ENCODE data around the gene SEC14L3.

DNA sequence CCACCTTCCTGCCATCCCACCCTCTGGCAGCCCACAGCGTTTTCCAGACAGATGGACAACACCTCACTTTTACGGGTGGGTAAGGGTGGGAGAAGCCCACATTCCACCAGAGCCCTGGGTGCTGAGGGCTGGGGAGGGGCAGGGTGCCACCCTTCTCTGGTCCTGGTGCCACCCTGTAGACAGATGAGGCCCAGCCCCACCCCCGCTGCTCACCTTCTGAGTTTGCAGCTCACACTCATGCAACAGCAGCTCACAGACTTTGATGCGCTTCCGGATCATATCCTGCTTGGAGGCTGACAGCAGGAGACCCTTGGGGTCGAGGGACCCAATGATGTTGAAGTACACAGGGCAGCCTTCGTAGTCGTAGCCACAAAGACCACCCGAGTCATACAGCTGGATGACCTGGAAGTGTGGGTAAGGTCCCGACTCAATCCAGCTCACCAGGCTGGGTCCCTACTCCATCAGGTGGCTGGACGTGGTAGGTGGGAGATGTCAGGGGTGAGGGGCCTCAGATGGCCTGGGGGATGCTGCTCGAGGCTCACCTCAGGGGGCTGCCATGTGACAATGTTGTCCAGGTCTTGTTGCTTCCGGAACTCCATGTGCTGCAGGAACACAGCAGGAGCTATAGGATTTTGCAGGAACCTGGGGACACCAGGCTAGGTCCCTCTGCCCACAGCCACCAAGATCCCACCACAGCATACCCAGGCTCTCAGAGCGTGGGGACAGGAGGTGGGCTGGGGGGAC, 23.4 kb upstream of the SEC14L3 start:
- TF ChIP-seq, protein P1, sequence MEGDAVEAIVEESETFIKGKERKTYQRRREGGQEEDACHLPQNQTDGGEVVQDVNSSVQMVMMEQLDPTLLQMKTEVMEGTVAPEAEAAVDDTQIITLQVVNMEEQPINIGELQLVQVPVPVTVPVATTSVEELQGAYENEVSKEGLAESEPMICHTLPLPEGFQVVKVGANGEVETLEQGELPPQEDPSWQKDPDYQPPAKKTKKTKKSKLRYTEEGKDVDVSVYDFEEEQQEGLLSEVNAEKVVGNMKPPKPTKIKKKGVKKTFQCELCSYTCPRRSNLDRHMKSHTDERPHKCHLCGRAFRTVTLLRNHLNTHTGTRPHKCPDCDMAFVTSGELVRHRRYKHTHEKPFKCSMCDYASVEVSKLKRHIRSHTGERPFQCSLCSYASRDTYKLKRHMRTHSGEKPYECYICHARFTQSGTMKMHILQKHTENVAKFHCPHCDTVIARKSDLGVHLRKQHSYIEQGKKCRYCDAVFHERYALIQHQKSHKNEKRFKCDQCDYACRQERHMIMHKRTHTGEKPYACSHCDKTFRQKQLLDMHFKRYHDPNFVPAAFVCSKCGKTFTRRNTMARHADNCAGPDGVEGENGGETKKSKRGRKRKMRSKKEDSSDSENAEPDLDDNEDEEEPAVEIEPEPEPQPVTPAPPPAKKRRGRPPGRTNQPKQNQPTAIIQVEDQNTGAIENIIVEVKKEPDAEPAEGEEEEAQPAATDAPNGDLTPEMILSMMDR (IDR thresholded peaks at IDR 0.05; ENCODE audit: low read length) = no peak
- no peak for TF ChIP-seq EZH2 (optimal IDR thresholded peaks at IDR 0.05; ENCODE audit: low read depth, low read length)
- no peak for TF ChIP-seq EZH2phosphoT487 (IDR thresholded peaks at IDR 0.05; ENCODE audit: low read length)

Data from MM.1S (cell line).